SH-SY5Y (cell line): ENCODE results near the gene OBSL1.
A peak's percentile ranks its signal among the peaks of the same experiment; 100 is the strongest.

ENCODE experiments used
- GATA2 ChIP-seq: IDR thresholded peaks from 2 replicates; pipeline ENCODE4 v1.6.1; 2011; ENCODE audit warnings: mild to moderate bottlenecking, low read depth, low read length
- GATA3 ChIP-seq: IDR thresholded peaks from 2 replicates; pipeline ENCODE4 v1.6.1; 2011; ENCODE audit warnings: low read depth, mild to moderate bottlenecking, low read length, moderate library complexity

DNA sequence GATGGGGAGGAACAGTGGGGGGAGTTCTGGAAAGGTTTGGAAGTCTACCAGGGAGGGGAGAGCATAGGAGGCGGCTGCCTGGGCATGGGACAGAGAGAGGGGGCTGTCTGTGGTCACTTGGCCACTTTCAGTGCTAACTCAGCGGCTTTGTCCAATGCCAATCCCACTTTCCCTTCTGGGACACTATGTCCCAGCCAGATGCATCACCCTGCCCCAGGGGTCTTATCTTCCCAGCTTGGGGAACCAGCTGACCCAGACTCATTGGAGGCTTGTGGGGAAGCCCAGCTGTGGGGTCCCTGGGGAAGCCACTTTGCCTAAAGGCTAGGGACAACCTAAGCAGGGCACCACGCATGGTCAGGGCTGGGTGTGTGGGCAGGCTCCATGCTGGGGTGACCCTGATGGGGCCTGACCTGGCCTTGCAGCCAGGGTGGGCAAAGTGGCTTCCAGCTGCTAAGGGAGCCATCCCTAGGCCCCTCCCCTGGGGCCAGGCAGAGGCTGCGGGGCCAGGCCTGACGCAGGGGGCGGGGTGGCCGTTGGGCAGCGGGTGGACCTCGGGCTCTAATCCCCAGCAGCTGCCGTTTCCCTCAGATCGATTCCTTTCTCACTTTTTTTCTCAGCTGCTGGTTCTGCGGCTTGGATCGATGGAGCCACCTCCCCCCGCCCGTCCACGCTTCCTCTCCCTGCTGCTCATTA is 58.7 kb downstream of the OBSL1 start:
- 0 out of 2 replicates have a peak, but pooled peaks have one; percentile 17 for TF ChIP-seq GATA2
- TF ChIP-seq GATA3, result no peak
